Left lobe of liver (tissue), 2 donors: Measurements from ENCODE around the gene LGALS3. TPM values are rescaled to one million over a fixed set of nuclear protein-coding genes. Genes with fewer than 3 reads are reported as not detected.

Experiments
- ATAC-seq: fragments of 200-7000 bp; cut with Tn5 transposase; one replicate; pipeline ENCODE4 v1.9.1; 2020; ENCODE audit warnings: mild to moderate bottlenecking, moderate library complexity
- DNase-seq: peaks from one replicate; pipeline ENCODE4 v3.0.0-alpha.2; 2020; ENCODE audit warnings: low spot score
- total RNA-seq: library from RNA; stranded (reverse); gene quantifications from one replicate; pipeline ENCODE4 v1.2.1, GENCODE V29; 2021
- donor health status: DM: no; HTN: no; CAD: no; lungs with moderate emphysema.
- donor health status: DM: no; HTN: yes; CAD: no.

The LGALS3 gene
- total RNA-seq, 1 donor from 2014 or later = 3.9 TPM

DNA sequence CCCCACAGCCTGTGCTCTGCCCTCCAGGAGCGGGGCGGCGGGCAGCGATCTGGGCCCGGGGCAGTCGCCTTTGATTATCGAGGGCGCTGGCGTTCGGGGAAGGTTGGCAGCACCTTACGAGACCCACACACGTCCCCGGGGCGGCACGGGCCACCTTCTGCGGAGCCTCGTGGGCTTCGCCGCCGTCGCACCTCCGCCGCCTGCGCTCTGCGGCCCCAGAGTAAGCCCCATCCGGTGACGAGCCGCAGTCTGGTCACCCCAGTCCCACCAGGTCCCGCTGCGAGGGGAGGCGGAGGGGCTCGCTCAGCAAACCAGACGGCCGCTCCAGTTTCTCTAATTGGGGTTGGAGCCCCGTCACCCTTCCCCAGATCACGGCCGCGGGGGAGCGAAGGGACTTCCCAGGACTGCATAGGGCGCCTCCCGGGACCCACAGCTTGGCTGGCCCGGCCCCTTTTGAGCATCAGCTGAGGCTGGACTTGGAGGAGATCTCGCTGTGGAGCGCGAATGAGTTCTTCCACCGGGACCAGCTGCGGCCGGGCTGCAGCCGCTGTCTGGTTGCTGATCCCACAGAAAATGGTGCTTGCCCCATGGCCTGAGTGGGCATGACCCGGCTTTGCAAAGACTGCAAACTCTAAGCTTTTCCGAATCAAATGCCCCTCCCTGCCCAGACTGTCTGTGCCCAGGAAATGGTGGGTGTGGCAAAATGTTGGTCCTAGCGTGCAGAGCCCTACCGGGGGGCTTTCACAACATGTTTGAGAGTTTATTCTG is 560 bp downstream of the LGALS3 start:
- no peak for DNase-seq
- peak; percentile 64 for ATAC-seq

DNA sequence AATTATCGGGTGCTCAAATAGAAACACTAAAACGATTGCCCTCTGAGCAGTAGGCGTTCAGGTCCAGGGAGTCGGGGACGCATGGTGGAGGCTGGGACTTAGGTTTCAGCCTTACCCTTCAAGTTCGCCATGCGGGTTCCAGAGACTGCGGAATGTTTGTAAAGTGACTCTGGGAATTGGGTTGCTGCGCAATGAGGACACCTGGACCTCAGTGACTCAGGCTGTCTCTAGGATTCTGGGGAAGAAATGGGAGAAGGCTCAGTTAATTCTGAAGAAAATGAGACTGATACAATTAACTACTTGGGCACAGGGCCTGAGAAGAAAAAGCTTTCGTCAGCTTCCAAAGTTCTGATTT is 1.1 kb downstream of the LGALS3 start:
- DNase-seq = no peak
- ATAC-seq = peak; percentile 22

DNA sequence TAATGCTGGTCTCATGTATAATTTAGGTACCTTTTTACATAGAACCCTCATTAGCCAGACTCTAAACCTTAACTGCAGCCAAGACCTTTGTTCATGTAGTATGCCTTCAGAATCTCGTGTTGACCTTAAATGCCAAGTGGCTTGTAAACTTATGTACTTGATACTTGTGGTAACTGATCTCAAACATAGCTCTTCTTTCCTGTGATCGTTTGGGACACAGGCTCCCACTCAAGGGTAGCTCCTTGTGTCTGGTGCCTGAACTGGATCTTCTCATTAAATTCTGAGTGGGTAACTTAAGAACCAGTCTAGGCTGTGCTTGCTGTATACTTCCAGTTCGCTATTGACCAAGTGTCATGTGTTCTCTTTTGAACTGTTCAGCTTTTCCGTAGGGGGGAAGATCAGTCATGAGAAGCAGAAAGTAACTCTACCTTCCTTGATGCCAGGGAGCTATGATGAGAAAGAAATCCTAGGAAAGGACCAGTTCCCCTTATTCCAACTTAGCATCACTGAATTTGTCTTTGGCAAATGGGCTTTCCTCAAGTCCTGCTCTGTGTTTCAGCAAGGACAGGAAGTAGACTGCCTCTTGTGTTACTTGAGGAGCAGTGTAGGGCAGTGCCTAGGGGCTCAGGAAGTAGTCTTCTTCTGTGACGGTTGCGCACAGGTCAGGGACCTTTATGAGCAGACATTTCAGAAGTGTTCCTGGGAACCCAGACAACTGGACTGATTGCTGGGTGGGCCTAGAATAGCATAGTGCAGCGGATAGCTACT is 2.5 kb downstream of the LGALS3 start:
- DNase-seq (no peak), ATAC-seq (no peak)

GRCh38 chr14:55133416-55133815 is 4.4 kb downstream of the LGALS3 start:
- no peak for DNase-seq
- ATAC-seq = no peak

GRCh38 chr14:55136241-55136640 is 7.2 kb downstream of the LGALS3 start:
- ATAC-seq = no peak

GRCh38 chr14:55136885-55137786 is 8.1 kb downstream of the LGALS3 start:
- DNase-seq = no peak

More at GRCh38 chr14:55136241-55136640, 7.2 kb downstream of the LGALS3 start:
- DNase-seq = no peak

GRCh38 chr14:55138091-55138490 is 9.0 kb downstream of the LGALS3 start:
- DNase-seq (no peak), ATAC-seq (no peak)

More at GRCh38 chr14:55136885-55137786, 8.1 kb downstream of the LGALS3 start:
- ATAC-seq = peak; percentile 43

DNA sequence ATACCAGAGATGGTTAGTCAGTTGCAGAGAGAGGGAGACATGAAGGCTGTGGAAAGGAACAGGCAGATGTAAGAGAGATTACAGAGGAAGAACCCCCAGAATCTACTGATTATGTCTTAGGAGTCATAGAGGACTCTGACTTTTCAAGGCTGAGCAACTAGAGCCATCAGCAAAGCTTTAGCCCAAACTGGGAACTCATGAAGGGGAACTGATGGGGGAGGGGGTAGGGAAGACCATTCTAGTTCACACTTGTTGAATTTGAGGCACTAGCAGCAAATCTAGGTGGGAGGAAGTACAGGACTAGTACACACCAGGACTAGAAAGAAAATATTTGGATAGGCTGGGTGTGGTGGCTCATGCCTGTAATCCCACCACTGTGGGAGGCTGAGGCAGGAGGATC is 10.1 kb downstream of the LGALS3 start:
- no peak for DNase-seq
- no peak for ATAC-seq

- no peak for ATAC-seq
- DNase-seq = no peak
Measured at GRCh38 chr14:55139696-55140509, 10.9 kb downstream of the LGALS3 start.

DNA sequence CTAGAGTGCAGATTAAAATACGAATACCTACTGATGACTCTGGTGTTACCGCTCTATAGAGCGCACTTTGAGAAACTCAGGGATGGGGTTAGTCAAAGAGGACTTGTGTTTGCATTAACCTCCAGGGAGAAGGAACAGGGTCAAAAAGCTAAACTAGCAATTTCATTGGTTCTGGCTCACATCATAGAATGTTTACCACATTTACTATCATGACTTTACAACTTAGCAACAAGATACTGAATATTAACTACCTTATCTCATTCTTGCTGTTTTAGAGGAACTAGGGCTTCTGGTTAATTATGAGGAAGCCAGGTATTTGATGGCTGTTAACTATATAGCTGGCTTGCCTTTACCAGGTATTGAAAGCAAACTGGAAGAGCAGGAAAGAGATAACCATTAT is 12.8 kb downstream of the LGALS3 start:
- no peak for DNase-seq

DNA sequence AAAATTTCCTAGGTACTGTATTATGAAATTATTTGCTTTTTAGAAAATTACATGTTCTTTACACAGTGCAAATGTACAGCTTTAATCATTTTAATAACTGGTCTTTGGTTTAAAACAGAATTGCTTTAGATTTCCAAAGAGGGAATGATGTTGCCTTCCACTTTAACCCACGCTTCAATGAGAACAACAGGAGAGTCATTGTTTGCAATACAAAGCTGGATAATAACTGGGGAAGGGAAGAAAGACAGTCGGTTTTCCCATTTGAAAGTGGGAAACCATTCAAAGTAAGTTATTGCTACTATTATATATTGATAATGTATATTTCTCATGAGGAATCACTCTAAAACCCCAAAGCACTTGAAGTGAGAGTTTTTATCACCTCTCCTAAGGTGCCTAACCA is 13.4 kb downstream of the LGALS3 start:
- no peak for ATAC-seq

More for the DNA sequence above, 12.8 kb downstream of the LGALS3 start:
- ATAC-seq = no peak

DNA sequence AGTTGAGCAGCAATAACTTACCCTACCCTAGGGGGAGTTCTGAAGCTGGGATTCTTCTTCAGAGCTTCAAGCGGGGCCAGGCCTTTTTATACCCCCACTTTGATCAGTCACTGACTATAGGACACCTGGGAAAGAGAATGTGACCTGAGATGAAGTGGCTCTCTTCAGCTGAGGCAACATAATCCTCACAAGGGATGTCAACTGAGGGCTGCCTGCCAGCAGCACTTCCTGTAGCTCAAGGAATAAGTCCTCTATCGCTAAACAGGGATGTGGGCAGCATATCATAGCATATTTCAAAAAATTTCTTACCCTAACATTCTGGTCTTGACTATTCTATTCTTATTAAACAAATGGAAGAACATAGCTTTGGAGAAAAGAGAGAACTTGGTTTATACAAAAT is 17.4 kb downstream of the LGALS3 start:
- ATAC-seq (no peak), DNase-seq (no peak)

More for the DNA sequence above, 13.4 kb downstream of the LGALS3 start:
- DNase-seq = no peak

GRCh38 chr14:55151601-55152000 is 22.5 kb downstream of the LGALS3 start:
- ATAC-seq = no peak
- no peak for DNase-seq

GRCh38 chr14:55152052-55152753 is 23.2 kb downstream of the LGALS3 start:
- DNase-seq = no peak
- ATAC-seq = no peak

DNA sequence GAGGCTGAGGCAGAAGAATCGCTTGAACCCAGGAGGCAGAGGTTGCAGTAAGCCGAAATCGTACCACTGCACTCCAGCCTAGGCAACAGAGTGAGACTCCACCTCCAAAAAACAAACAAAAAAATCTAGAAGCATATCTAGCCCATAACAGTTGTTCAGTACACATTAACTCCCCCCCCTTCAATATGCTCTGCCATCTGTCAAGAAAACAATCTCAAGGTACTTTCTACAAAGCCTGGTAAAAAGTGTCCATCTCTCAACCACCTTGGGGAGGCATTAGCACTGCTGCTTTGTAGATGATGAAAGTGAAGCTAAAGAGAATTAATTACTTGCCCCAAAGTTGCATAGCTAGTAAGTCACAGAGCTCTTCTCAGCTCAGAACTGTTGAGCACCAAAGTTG is 24.9 kb downstream of the LGALS3 start:
- DNase-seq (no peak), ATAC-seq (no peak)

GRCh38 chr14:55157080-55157479 is 28.0 kb downstream of the LGALS3 start:
- ATAC-seq = no peak
- DNase-seq = no peak

DNA sequence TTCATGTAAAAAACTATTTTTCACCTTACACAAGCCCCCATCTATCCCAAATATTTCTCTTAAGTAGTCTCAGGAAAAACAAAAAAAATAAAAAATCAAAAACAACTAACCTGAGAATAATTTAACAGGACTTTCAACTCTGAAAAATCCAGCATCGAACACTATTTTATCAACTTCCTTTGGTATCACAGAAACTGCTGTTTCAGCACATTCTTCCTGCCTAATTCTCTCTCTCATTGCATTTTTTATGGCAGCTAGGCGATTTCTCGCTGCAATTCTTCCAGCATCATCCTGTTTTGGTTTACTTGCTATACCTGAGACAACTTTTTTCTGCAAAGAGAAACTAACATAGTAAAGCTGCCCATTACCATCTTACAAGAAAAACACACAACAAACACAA is 29.4 kb downstream of the LGALS3 start:
- ATAC-seq (no peak), DNase-seq (no peak)

- DNase-seq = no peak
- peak; percentile 82 for ATAC-seq
Measured at GRCh38 chr14:55160989-55161388, 31.9 kb downstream of the LGALS3 start.

GRCh38 chr14:55170526-55170925 is 41.5 kb downstream of the LGALS3 start:
- DNase-seq (no peak), ATAC-seq (no peak)

- no peak for ATAC-seq
- no peak for DNase-seq
Measured at GRCh38 chr14:55180006-55180405, 51.0 kb downstream of the LGALS3 start.
